Psoas muscle (tissue), 8 donors: ENCODE results near the gene TAF3. TPM values are rescaled to one million over a fixed set of nuclear protein-coding genes. Genes with fewer than 3 reads are reported as not detected.
A peak's percentile ranks its signal among the peaks of the same experiment; 100 is the strongest.

Experiments used
- ATAC-seq, 4 donors: fragments of 200-7000 bp; cut with Tn5 transposase; one replicate each; pipeline ENCODE4 v1.9.1; 2020; ENCODE audit warnings: moderate library complexity in 3 of 4, mild to moderate bottlenecking in 2 of 4
- DNase-seq, 2 donors: peaks; one replicate each; pipeline ENCODE4 v3.0.0-alpha.2; 2020
- H3K27ac ChIP-seq: fragments of 200-600 bp; one replicate; pipeline ENCODE4 v1.8.0; 2022
- H3K27me3 ChIP-seq, 3 donors: fragments of 200-600 bp in 1 of 3; one replicate each; pipeline versions ENCODE4 v1.6.1 to v1.8.0; 2013 to 2022; ENCODE audit warnings: low read length in 2 of 3, mild to moderate bottlenecking in 2 of 3, moderate library complexity in 1 of 3; ENCODE audit not compliant: insufficient read depth in 3 of 3
- H3K36me3 ChIP-seq, 2 donors: fragments of 200-600 bp in 1 of 2; one replicate each; pipeline versions ENCODE4 v1.6.1 to v1.8.0; 2013 to 2022; ENCODE audit warnings: low read depth in 1 of 2, mild to moderate bottlenecking in 1 of 2, moderate library complexity in 1 of 2; ENCODE audit not compliant: insufficient read depth in 1 of 2
- H3K4me1 ChIP-seq: fragments of 200-600 bp; one replicate; pipeline ENCODE4 v1.8.0; 2022
- H3K4me3 ChIP-seq: fragments of 200-600 bp; one replicate; pipeline ENCODE4 v1.8.0; 2022; ENCODE audit warnings: mild to moderate bottlenecking
- H3K9me3 ChIP-seq: fragments of 200-600 bp; one replicate; pipeline ENCODE4 v1.8.0; 2022
- CTCF ChIP-seq: fragments of 200-600 bp; IDR thresholded peaks from one replicate; pipeline ENCODE4 v1.8.0; 2022; ENCODE audit warnings: antibody characterized with exemption
- WGBS, 3 donors: extraction: QIAGEN DNeasy Blood & Tissue Kit; methylation state at CpG; one replicate each; pipeline versions ENCODE4 v1.1.6 to v1.1.7; 2013; 5-methylcytosine and 5-hydroxymethylcytosine counted together
- intact Hi-C, 2 donors: fragments of 100-400 bp; cut with DNase I; formaldehyde crosslinking; loops; one replicate each; pipeline versions ENCODE4 v1.11.0 to v1.14.2; 2022
- polyA plus RNA-seq, 3 donors: library from polyadenylated mRNA; stranded (reverse); fragments of 200-250 nt; gene quantifications; one replicate each; pipeline ENCODE4 v1.2.3, GENCODE V29; 2013
- total RNA-seq, 4 donors: library from RNA; stranded (reverse); fragmentation: NEBNext Ultra II Directional in 2 of 4; extraction: Animal tissue kit (Norgen Biotek cat#: 25700) in 2 of 4; gene quantifications; one replicate each; pipeline versions ENCODE4 v1.2.1 to v1.2.4, GENCODE V29; 2021 to 2023
- donor health status: healthy with polysubstance abuse.
- donor health status: DM: no; HTN: no; CAD: no; lungs with moderate emphysema.
- donor health status: Bipolar disorder and iron deficiency.
- donor health status: healthy.
- donor health status: DM: yes; HTN: yes; CAD: no.
- donor health status: DM: no; HTN: no; CAD: no.
- donor health status: DM: no; HTN: no; CAD: no.
- donor health status: DM: yes; HTN: yes; CAD: no.

The TAF3 gene
- total and polyA plus RNA-seq, 7 donors = 4.6 to 21.5 (median 13.0) TPM

GRCh38 chr10:8050556-8051108 is 232.3 kb downstream of the TAF3 start:
- Histone ChIP-seq H3K36me3 (no peaks in the 10 kb centered on the region), H3K9me3 (no peaks in the 10 kb centered on the region), H3K4me1 (peaks cover 37% of the 10 kb centered on the region), H3K4me3 (peak overlapping the region; percentile 65), H3K27me3 (peaks cover 0 to 99% (median 60%) of the 10 kb centered on the region in 3 donors), H3K27ac (no peak overlapping the region)
- intact Hi-C loops = no loop called here
- DNase-seq = peak in 1 of 2 donors; percentile 50
- peak in 1 of 4 donors; percentile 25 for ATAC-seq
- 1 to 2% (median 1%) methylated on average over 46 to 60 of the region's 60 CpGs for WGBS, 3 donors
- no peak for TF ChIP-seq CTCF

- intact Hi-C loops = no loop called here
- H3K36me3 ChIP-seq = no peaks in the 10 kb centered on the region
- peaks cover 0 to 99% (median 55%) of the 10 kb centered on the region in 3 donors for H3K27me3 ChIP-seq
- ATAC-seq (no peak), DNase-seq (no peak)
- no peak overlapping the region for H3K27ac ChIP-seq
- H3K4me1 ChIP-seq = peaks cover 37% of the 10 kb centered on the region
- H3K4me3 ChIP-seq = peak overlapping the region; percentile 65
- no peak for TF ChIP-seq CTCF
- no peaks in the 10 kb centered on the region for H3K9me3 ChIP-seq
- 7% methylated on average over 39 to 50 of the region's 52 CpGs for WGBS, 3 donors
These were observed 233.0 kb downstream of the TAF3 start for GRCh38 chr10:8051109-8051821.

GRCh38 chr10:8051851-8052257 is 233.5 kb downstream of the TAF3 start:
- peaks cover 37% of the 10 kb centered on the region for H3K4me1 ChIP-seq
- no peak for ATAC-seq

GRCh38 chr10:8052341-8052955 is 234.1 kb downstream of the TAF3 start:
- intact Hi-C loops = no loop called here
- WGBS, 3 donors = 8 to 15% (median 13%) methylated on average over 31 to 32 of the region's 32 CpGs
- no peak overlapping the region for H3K27ac ChIP-seq
- H3K4me3 ChIP-seq = no peak overlapping the region
- H3K27me3 ChIP-seq = peaks cover 0 to 100% (median 49%) of the 10 kb centered on the region in 3 donors
- H3K36me3 ChIP-seq = no peaks in the 10 kb centered on the region
- ATAC-seq (no peak), DNase-seq (no peak)
- H3K9me3 ChIP-seq = no peaks in the 10 kb centered on the region
- TF ChIP-seq CTCF = no peak
- peaks cover 37% of the 10 kb centered on the region for H3K4me1 ChIP-seq

More at GRCh38 chr10:8051851-8052257, 233.5 kb downstream of the TAF3 start:
- Histone ChIP-seq H3K9me3 (no peaks in the 10 kb centered on the region), H3K36me3 (no peaks in the 10 kb centered on the region), H3K27me3 (peaks cover 0 to 100% (median 53%) of the 10 kb centered on the region in 3 donors), H3K27ac (no peak overlapping the region), H3K4me3 (peak overlapping the region; percentile 65)
- 1 to 6% (median 4%) methylated on average over 15 to 29 of the region's 29 CpGs for WGBS, 3 donors
- intact Hi-C loops = no loop called here
- DNase-seq = no peak
- TF ChIP-seq CTCF = no peak
